Measurements from ENCODE around the gene ARTN.

Gene ARTN

DNA sequence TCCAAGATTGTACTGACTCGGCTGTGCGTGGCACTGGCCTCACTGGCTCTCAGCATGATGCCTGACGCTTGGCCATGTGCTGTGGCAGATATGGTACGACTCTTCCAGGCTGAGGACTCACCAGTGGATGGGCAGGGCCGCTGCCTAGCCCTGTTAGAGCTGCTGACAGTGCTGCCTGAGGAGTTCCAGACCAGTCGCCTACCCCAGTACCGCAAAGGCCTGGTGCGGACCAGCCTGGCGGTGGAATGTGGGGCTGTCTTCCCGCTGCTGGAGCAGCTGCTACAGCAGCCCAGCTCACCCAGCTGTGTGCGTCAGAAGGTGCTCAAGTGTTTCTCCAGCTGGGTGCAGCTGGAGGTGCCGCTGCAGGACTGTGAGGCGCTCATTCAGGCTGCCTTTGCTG, 16.1 kb downstream of the ARTN start:
- no peak for DNase-seq

DNA sequence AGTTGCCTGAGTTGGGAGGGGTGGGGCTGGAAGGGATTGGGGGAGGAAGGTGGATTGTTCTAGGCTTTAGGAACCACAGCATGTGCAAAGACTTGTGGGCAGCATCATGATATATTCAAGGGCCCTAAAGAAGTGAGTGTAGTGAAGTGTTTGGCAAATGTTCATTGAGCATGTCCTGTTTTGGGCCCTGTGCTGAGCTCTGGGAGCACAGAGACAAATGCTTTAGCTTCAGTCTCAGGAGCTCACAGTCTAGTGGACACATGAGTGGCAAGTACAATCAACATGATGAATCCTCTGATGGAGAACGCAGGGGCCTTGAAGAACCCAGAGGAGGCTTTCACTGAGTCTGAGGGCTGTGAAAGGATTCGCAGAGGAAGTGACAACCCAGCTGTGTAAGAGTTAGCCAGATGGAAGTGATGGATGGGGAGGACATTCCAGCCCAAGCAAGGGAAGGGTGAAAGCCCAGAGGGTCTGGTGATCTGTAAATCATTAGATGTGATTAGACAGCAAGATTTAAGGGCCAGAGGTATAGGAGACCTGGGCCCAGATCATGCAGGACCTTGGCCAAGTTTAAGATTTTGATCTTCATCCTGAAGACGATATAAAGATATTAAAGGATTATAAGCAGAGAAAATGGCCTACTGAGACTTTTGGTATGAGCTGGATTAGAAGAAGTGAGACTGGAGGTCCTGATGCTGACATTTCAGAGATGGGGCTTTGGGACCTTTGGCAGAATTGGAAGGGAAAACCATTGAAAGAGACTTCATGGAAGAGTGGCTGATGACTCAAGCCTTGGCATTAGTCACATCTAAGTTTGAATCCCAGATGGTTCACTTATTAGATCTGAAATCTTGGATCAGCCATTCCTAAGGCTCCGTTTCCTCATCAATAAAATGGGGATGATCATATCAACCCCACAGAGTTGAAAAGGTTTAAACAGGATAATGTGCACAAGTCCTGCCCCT, 17.7 kb downstream of the ARTN start:
- DNase-seq: no peak

DNA sequence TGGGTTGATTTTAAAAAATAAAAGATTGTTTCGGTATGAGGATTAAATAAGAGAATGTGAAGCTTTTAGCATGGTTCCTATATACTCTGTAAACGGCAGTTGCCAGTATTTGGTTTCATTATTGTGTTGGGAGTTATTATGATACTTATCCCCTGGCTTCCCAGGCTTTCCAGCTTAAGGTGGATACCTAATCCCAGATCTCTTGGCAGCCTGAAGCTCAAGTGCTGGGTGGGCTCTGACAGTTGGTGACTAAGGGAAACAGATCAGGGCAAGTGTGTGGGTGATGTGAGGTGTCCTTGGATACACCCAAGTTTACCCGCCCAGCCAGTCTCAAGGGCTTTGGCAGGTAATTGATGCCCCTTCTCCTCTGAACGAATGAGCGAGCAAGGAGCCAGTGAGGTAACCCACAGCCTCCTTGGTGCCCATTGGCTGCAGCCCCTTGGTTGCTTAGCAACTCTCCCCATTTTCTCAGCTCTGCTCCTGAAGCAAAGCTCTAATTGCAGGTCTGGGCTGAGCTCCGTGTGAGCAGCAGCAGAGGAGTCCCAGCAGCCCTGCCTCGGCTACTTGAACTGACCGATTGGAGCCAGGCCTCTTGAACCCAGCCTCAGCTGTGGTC, 19.2 kb downstream of the ARTN start:
- peak; percentile 99 for DNase-seq

DNA sequence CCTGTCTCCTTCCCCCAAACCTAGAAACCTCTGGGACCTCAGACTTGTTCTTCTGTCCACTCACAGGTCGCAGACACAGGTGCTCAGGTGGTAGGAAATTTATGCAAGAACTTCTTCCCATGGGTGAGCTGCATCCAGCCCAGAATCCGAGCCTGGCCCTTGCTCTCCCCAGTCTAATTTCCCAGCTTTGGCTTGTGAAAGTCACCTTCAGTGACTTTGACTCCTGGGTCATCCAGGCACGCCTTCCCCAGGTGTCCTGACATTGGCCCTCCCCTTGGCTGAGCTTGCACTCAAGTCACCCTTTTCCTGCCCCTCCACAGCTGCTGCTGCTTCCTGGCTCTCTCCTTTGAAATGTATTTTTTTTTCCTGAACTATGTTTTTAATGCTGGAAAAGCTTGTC, 19.8 kb downstream of the ARTN start:
- DNase-seq: no peak

DNA sequence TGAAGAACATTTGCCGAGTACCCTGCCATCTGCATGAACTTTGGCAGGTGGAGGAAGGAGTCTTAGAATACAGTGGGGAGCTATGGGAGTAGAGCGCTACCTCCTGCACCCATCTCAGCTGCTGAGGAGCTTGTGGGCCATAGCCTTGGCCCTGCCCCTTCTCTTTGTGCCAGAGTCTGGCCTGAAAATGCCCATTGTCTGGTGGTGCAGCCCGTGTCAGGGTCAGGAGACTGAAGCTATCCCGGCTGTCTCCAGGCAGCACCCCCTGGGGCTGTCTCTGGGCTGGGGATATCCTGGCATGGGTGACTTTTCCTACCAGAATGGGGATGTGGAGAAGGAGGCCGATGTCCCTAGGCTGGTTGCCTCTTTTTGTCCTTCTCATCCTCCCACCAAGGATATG, 20.4 kb downstream of the ARTN start:
- no peak for DNase-seq

DNA sequence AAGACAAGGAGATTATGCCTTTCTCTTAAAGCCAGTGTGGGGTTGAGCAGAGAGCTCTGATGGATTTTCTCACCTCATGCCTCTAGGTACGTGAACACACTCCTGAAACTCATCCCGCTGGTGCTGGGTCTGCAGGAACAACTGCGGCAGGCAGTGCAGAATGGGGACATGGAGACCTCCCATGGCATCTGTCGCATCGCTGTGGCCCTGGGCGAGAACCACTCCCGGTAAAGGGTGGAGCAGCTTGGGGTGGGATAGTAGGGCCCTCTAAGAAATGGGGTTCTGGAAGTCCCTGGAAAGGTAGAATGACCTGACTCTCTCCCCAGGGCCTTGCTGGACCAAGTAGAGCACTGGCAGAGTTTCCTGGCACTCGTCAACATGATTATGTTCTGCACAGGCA, 22.6 kb downstream of the ARTN start:
- no peak for DNase-seq

DNA sequence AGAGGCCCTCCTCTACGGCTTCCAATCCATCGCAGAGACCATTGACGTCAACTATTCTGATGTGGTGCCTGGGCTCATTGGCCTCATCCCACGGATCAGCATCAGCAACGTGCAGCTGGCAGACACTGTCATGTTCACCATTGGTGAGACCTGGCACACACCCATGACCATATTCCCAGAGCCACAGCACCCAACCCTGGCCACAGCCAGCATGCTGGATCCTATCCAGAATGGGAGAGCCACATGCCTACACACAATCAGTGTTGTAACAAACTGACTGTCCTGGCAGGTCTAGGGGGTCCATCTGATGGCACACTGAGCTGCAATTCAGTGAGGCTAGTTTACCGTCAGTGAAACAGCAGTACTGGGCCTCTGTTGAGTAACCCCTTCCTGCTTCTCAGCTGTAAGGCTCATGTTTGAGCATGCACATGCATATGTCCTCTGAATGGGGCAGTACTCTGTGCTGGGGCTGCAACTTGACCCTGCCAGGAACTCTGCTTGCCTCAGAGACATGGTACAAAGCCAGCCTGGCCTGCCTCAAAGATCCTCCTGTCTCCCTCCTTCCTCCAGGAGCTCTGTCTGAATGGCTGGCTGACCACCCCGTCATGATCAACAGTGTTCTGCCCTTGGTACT, 23.9 kb downstream of the ARTN start:
- DNase-seq: no peak

DNA sequence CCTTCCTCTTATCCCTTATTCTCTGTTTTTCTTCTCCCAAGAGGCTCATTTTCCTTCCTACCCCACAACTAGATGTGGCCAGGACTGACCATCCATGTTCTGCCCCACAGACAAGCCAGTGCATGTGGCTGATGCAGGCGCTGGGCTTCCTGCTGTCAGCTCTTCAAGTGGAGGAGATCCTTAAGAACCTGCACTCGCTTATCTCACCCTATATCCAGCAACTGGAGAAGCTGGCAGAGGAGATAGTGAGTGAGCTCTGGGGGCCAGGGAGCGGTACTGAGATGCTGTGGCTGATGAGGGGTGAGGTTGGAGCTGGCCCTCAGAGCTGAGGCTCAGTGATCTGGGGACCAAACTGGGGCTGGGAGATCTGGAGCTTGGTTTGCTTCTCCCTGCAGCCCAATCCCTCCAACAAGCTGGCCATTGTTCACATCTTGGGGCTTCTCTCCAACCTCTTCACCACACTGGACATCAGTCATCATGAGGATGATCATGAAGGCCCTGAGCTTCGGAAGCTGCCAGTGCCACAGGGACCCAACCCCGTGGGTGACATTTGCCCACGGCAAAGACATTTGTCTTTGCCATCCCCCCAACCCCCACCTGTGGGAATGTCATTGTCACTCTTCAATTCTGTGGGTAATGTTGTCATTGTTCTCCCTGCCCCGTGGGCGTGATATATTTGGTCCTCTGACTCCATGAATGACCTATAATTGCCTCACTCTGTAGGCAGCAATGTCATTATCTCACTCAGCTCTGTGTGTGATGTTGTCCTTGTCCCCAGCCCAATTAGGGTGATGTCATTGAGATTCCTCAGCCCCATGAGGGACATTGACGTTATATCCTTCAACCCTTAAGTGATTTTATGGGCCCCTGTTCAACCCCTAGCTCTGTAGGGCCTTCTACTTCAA, 25.0 kb downstream of the ARTN start:
- no peak for DNase-seq

DNA sequence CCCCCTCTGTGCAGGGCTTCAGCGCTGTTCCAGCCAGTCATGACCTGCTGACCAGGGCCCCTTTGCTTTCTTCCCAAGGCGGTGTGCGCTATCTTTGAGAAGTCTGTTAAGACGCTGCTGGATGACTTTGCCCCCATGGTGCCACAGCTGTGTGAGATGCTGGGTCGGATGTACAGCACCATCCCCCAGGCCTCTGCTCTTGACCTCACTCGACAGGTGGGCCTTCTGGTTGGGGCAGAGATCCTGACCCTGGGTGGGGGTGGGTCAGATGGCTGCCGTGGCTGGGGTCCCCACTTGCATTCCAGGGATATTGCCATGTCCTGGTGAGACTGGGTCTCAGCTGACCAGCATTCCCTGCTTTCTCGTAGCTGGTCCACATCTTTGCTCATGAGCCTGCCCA, 27.2 kb downstream of the ARTN start:
- DNase-seq: no peak

DNA sequence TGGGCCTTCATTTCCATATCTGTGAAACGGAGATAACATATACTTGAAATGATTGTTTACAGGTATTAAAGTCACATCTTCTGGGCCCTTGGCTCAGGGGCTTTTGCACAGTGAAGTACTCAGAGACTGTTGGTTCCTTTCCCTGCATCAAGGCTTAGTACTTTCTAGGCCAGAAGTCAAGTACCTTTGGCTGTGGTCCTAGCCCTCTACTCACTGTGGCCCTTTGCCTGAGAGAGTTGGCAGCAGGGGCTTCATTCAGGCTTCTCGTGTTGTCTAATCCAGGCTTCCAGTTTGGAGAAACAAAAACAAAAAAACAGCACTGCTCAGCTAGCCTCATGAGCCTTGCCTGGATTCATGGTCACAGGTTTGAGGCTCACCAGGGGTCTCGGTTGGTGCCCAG, 28.1 kb downstream of the ARTN start:
- DNase-seq: no peak

DNA sequence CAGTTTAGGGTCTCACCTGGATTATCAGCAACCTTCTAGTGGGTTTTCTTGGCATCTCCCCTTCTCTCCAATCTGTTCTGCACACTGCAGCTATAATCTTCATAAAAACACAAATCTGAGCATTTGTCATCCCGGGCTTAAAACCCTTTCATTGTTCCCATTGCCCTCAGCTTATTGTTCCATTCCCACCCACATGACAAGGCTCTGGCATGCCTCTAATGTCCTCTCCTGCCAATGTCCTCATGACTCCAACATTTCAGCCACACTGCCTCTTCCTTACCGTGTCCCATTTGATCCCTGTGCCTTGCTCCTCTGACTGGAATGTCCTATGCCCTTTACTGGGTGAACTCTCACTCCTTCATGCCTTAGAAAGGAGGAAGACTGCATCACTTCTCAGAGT, 28.7 kb downstream of the ARTN start:
- DNase-seq: no peak

DNA sequence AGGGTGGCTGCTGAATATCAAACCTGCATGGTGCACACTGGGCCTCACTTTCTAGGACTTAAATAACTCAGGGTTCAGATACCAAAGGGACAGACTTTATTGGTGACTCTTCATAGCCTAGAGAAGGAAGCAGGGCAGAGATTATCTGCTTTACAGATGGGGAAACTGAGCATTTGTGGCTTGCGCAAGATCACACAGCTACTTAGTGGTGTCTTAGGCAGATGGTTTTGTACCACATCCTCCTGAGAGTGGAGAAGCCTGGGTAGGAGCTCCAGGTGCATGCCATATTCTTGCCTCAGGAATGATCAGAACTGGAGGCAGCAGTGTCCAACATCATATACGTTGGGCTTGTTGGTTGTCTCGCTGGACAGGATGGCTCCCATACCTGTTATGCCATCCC, 29.4 kb downstream of the ARTN start:
- no peak for DNase-seq

DNA sequence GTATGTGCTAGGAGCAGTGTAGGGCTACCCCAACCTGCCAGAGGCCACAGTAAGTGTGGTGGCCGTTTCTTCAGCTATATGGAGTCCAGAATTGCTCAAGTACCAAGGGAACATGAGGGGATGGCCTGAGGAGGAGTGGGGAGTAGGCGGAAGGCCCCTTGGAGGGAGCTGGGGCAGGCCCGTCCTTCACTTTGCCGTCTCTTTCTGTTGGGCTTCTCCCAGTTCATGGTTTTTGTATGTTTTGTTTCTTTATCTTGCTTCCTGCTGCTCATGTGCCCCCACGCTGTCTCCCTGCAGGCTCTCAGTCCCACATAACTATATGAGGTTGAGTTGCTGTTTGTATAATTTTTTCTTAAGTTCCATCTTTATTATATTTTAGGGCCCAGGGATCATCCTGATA, 30.3 kb downstream of the ARTN start:
- no peak for DNase-seq

DNA sequence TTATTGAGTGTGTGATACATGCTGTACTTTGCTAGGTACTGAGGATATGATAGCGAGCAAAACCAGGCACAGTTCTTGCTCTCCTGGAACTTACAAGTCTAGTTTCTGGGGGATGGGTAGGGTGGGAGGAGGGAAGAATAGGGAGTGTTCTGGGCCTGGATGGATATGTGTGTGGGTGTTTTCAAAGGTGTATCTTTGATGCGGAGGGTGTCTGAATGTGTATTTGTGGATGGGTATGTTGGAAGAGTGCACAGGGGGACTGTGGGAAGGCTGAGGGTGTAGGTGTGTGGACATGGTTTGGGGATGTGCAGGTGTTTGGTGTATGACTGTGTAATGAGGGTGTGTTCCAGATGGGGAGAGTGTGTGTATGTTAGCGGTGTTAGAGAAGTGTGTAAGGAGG, 31.7 kb downstream of the ARTN start:
- no peak for DNase-seq

DNA sequence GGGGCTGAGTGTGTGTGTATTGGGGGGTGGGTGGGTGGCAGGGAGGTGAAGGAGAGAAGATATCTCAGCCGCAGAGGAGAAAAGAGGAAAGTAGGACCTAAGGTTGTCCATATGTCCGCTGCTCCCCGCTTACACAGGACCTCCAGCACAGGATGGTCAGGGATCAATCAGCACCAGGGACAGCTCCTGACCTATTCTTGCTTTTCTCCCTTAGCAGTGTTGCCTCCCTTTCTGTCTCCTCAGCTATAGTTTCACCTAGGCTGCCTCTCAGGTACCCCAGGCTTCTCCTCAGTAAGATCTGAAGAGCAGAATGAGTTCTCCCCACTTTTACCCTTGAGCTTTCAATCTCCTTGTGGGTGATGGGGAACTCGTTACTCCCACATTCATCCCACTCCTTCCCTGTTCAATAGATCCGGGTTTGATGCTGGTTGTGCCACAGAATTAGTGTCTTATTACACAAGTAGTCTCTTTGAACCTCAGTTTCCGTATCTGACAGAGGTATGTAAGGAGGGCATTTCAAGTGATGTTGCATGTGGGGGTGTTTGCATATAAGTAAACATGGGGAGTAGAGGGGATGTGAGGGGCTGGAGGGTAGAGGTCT, 34.8 kb downstream of the ARTN start:
- no peak for DNase-seq

DNA sequence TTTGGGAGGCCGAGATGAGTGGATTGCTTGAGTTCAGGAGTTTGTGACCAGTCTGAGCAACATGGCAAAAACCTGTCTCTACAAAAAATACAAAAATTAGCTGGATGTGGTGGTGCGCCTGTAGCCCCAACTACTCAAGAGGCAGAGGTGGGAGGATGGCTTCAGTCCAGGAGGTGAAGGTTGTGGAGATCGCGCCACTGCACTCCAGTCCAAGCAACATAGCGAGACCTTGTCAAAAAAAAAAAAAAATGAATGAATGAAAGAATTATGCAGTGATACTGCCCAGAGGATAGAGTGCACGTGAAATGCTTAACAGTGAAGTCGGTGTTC, 35.8 kb downstream of the ARTN start:
- DNase-seq: no peak

DNA sequence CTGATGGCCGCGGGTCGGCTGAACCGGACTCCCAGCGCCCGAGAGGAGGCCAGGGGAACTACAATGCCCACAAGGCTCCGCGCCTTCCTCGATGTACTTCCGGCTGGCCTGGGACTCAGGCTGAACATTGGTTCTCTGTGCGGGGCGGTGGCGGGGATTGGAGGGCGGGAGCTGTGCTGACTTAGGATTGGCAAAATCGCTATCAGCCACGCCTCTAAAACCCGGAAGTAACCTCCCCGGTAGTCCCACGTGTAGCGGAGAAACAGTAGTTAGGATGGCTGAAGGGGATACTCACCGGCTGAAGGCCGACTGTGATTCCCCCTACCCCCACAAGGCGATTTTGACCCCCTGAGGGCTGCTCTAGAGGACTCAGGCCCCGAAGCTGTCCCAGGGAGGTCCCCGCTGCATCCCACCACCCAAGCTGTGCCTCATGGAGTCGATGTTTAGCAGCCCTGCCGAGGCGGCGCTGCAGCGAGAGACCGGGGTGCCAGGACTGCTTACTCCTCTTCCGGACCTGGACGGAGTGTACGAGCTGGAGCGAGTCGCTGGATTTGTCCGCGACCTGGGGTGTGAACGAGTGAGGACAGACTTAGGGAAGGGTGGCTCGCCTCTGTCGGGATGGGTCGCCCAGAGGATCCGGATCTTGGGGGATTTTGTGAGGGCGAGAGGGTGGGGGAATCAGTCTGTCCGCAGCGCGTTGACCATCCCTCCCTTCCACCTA, 36.3 kb downstream of the ARTN start, which contains the start of gene DPH2:
Gene DPH2, plus strand, starts transcription at position 265 of the 721 bp plus-strand sequence. Its CDS starts 166 bp downstream, at position 431.
- DNase-seq: peak; percentile 94

DNA sequence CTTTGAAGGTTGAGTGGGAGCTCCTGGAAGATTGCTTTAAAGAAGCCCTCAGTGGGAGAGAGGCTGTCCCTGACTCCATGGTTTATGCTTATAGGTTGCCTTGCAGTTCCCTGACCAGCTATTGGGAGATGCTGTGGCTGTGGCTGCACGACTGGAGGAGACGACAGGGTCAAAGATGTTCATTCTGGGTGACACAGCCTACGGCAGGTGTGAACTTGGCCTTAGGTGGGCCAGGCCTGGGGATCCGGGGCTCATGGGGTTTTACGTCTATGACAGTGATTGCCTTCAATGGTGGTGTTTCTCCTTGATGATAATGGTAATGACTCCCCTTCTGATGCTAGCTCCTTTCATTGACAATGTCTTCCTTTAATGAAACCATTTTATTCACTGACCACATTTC, 36.9 kb downstream of the ARTN start:
- DNase-seq: no peak

DNA sequence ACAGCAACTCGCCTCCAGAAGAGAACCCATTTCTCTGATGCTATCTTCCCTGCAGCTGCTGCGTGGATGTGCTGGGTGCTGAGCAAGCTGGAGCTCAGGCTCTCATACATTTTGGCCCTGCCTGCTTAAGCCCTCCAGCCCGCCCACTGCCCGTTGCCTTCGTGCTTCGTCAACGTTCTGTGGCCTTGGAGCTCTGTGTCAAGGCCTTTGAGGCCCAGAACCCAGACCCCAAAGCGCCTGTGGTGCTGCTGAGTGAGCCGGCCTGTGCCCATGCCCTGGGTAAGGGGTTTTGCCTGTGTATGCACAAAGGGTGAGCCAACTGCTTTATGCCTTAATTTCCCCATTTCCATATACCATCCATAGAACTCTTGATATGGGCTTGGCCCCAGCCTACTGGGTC, 37.3 kb downstream of the ARTN start:
- no peak for DNase-seq

DNA sequence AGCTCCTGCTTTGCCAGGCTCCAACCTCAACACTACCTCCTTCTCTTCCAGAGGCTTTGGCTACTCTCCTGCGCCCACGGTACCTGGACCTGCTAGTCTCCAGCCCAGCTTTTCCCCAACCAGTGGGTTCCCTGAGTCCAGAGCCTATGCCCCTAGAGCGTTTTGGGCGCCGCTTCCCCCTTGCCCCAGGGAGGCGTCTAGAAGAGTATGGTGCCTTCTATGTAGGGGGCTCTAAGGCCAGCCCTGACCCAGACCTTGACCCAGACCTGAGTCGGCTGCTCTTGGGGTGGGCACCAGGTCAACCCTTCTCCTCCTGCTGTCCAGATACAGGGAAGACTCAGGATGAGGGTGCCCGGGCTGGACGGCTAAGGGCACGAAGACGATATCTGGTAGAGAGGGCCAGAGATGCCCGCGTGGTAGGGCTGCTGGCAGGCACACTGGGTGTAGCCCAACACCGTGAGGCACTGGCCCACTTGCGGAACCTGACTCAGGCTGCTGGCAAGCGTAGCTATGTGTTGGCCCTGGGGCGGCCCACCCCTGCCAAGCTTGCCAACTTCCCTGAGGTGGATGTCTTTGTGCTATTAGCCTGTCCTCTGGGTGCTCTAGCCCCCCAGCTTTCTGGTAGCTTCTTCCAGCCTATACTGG, 37.9 kb downstream of the ARTN start:
- no peak for DNase-seq

DNA sequence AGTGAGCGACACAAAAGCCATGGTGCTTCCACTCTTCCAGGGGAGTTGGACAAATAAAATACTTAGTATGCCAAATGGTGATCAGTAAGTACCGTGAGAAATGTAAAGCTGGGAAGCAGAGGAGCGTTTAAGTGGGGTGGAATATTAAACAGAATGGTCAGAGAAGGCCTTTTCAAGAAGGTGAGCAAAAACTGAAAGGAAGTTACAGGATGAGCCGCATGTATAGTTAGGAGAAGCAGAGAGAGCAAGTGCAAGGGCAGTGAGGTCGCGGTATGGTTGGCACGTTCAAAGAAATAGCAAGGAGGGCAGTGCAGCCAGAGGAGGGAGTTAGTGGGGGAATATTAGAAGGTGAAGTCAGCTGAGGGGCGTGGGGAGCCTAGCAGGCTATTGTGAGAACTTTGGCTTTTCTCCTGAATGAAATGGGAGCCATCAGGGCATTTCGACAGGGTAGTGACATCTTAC, 40.4 kb downstream of the ARTN start:
- DNase-seq: no peak

Data from NCI-H1436 (cell line).